Measurements from ENCODE around the gene INSC. TPM values are rescaled to one million over a fixed set of nuclear protein-coding genes. Genes with fewer than 3 reads are reported as not detected.

The INSC gene
- total RNA-seq, 6 donors from 2014 or later: 0.14 to 1.7 (median 1.0) TPM; not detected in 3

- no peak overlapping the region for H3K27ac ChIP-seq
These were observed 3.0 kb downstream of the INSC start for GRCh38 chr11:15117751-15118150.

GRCh38 chr11:15118431-15118830, 3.7 kb downstream of the INSC start:
- ATAC-seq (ENCODE audit: low FRiP score in 2 of 2) (no peak), DNase-seq (no peak)
- TF ChIP-seq POLR2A (IDR thresholded peaks at IDR 0.05) (no peak), CTCF (IDR thresholded peaks at IDR 0.05) (no peak), EP300 (IDR thresholded peaks at IDR 0.05) (no peak), POLR2AphosphoS5 (IDR thresholded peaks at IDR 0.05) (no peak)
- H3K27me3 ChIP-seq: peaks cover 0 to 9% (median 3%) of the 10 kb centered on the region in 4 donors
- H3K4me1 ChIP-seq: peaks cover 0 to 12% (median 5%) of the 10 kb centered on the region in 4 donors
- no peaks in the 10 kb centered on the region for H3K9me3 ChIP-seq
- no peak overlapping the region for H3K27ac ChIP-seq
- H3K4me3 ChIP-seq: no peak overlapping the region
- H3K36me3 ChIP-seq: no peaks in the 10 kb centered on the region

More at GRCh38 chr11:15117751-15118150, 3.0 kb downstream of the INSC start:
- TF ChIP-seq POLR2AphosphoS5 (IDR thresholded peaks at IDR 0.05) (no peak), POLR2A (IDR thresholded peaks at IDR 0.05) (no peak), CTCF (IDR thresholded peaks at IDR 0.05) (no peak), EP300 (IDR thresholded peaks at IDR 0.05) (no peak)
- Histone ChIP-seq H3K4me1 (peaks cover 0 to 12% (median 5%) of the 10 kb centered on the region in 4 donors), H3K4me3 (no peak overlapping the region), H3K27me3 (peaks cover 0 to 9% (median 3%) of the 10 kb centered on the region in 4 donors), H3K36me3 (no peaks in the 10 kb centered on the region), H3K9me3 (no peaks in the 10 kb centered on the region)
- WGBS, 2 donors: 78 to 81% methylated on average over 4 of the region's 4 CpGs
- no peak for ATAC-seq (ENCODE audit: low FRiP score in 2 of 2)
- DNase-seq: peak in 1 of 2 donors; percentile 17

GRCh38 chr11:15119352-15119751, 4.6 kb downstream of the INSC start:
- ATAC-seq (ENCODE audit: low FRiP score in 2 of 2) (no peak), DNase-seq (no peak)
- no peaks in the 10 kb centered on the region for H3K36me3 ChIP-seq
- no peak for TF ChIP-seq EP300 (IDR thresholded peaks at IDR 0.05)
- TF ChIP-seq POLR2A (IDR thresholded peaks at IDR 0.05): no peak
- TF ChIP-seq CTCF (IDR thresholded peaks at IDR 0.05): no peak
- TF ChIP-seq POLR2AphosphoS5 (IDR thresholded peaks at IDR 0.05): no peak
- peaks cover 0 to 9% (median 4%) of the 10 kb centered on the region in 4 donors for H3K4me1 ChIP-seq
- H3K4me3 ChIP-seq: no peak overlapping the region
- H3K27me3 ChIP-seq: peaks cover 0 to 9% (median 3%) of the 10 kb centered on the region in 4 donors
- no peak overlapping the region for H3K27ac ChIP-seq
- 69 to 75% methylated on average over 3 to 4 of the region's 4 CpGs for WGBS, 2 donors
- H3K9me3 ChIP-seq: no peaks in the 10 kb centered on the region

- no peak for ATAC-seq (ENCODE audit: low FRiP score in 2 of 2)
- 60 to 82% methylated on average over 1 of the region's 1 CpG for WGBS, 2 donors
These were observed 5.1 kb downstream of the INSC start for GRCh38 chr11:15119826-15120225.

More at GRCh38 chr11:15119826-15120225, 5.1 kb downstream of the INSC start:
- Histone ChIP-seq H3K27ac (no peak overlapping the region), H3K36me3 (no peaks in the 10 kb centered on the region), H3K4me1 (peaks cover 0 to 4% (median under 1%) of the 10 kb centered on the region in 4 donors), H3K27me3 (peaks cover 0 to 4% (median 1%) of the 10 kb centered on the region in 4 donors), H3K4me3 (no peak overlapping the region), H3K9me3 (no peaks in the 10 kb centered on the region)
- TF ChIP-seq CTCF (IDR thresholded peaks at IDR 0.05): no peak
- TF ChIP-seq POLR2AphosphoS5 (IDR thresholded peaks at IDR 0.05): no peak
- TF ChIP-seq EP300 (IDR thresholded peaks at IDR 0.05): no peak
- no peak for DNase-seq
